Keratinocyte (primary cell): Measurements from ENCODE around the gene AXIN1.

Source experiments
- EZH2 ChIP-seq: IDR thresholded peaks from one replicate; pipeline ENCODE4 v1.6.1; 2012; ENCODE audit warnings: inconsistent platforms, mild to moderate bottlenecking, low read length, moderate library complexity
- TF ChIP-seq, protein P1 (sequence below), 3 experiments: IDR thresholded peaks in 1 of 3; conservative IDR thresholded peaks in 1 of 3; optimal IDR thresholded peaks in 1 of 3; 2 replicates in 2 of 3; 3 replicates in 1 of 3; pipeline versions ENCODE3 to v1.5.1; 2011; ENCODE audit warnings: low read length in 3 of 3, mild to moderate bottlenecking in 3 of 3, moderate library complexity in 2 of 3, control low read depth in 1 of 3, inconsistent platforms in 1 of 3; ENCODE audit not compliant: insufficient read depth in 2 of 3; ENCODE audit errors: extremely low read depth in 1 of 3

DNA sequence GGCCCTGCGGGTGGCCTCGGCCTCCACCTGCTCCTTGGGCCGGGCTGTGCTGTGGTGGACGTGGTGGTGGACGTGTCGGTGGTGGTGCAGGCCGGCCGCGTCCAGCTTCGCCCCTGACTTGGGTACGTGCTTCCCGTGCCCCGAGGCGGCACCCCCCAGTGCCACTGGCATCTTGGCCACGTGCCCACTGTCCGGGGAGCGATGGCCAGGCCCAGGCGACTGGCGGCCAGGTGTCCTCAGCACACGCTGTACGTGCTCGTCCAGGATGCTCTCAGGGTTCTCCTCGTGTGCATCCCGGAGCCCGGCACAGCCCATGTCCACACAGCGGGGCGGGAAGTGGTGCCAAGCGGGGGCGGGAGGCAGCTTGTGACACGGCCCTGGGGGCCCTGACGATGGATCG is 54.7 kb downstream of the AXIN1 start:
- TF ChIP-seq, protein P1, sequence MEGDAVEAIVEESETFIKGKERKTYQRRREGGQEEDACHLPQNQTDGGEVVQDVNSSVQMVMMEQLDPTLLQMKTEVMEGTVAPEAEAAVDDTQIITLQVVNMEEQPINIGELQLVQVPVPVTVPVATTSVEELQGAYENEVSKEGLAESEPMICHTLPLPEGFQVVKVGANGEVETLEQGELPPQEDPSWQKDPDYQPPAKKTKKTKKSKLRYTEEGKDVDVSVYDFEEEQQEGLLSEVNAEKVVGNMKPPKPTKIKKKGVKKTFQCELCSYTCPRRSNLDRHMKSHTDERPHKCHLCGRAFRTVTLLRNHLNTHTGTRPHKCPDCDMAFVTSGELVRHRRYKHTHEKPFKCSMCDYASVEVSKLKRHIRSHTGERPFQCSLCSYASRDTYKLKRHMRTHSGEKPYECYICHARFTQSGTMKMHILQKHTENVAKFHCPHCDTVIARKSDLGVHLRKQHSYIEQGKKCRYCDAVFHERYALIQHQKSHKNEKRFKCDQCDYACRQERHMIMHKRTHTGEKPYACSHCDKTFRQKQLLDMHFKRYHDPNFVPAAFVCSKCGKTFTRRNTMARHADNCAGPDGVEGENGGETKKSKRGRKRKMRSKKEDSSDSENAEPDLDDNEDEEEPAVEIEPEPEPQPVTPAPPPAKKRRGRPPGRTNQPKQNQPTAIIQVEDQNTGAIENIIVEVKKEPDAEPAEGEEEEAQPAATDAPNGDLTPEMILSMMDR (optimal IDR thresholded peaks at IDR 0.05 in 1 of 3, IDR thresholded peaks at IDR 0.05 in 1 of 3, conservative IDR thresholded peaks at IDR 0.05 in 1 of 3; ENCODE audit: extremely low read depth in 1 of 3, insufficient read depth in 2 of 3, low read length in 3 of 3), result no peak
- no peak for TF ChIP-seq EZH2
